GM12873 (cell line): Measurements from ENCODE around the gene CYBB.

Experiments used
- TF ChIP-seq, protein P1 (sequence below): IDR thresholded peaks from 2 replicates; pipeline ENCODE4 v1.5.1; 2012; ENCODE audit warnings: low read depth, mild to moderate bottlenecking, moderate library complexity, low read length, control low read depth; ENCODE audit not compliant: insufficient read depth; ENCODE audit errors: missing control alignments

CYBB gene

DNA sequence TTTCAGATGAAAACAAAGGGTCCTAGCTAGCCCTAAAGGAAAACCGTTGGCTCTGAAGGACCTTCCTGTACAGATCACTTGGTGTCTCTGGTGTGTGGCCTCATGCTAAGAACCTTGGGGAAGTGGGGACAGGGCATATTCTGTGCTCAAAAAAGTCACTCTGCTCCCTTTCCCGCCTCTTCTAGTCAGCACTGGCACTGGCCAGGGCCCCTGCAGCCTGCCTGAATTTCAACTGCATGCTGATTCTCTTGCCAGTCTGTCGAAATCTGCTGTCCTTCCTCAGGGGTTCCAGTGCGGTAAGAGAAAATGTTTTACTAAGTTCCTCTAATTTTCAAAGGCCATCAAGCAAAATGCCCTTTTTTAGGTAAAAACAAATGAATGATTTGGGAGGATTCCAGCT, 3.4 kb downstream of the CYBB start:
- TF ChIP-seq, protein P1, sequence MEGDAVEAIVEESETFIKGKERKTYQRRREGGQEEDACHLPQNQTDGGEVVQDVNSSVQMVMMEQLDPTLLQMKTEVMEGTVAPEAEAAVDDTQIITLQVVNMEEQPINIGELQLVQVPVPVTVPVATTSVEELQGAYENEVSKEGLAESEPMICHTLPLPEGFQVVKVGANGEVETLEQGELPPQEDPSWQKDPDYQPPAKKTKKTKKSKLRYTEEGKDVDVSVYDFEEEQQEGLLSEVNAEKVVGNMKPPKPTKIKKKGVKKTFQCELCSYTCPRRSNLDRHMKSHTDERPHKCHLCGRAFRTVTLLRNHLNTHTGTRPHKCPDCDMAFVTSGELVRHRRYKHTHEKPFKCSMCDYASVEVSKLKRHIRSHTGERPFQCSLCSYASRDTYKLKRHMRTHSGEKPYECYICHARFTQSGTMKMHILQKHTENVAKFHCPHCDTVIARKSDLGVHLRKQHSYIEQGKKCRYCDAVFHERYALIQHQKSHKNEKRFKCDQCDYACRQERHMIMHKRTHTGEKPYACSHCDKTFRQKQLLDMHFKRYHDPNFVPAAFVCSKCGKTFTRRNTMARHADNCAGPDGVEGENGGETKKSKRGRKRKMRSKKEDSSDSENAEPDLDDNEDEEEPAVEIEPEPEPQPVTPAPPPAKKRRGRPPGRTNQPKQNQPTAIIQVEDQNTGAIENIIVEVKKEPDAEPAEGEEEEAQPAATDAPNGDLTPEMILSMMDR = no peak

DNA sequence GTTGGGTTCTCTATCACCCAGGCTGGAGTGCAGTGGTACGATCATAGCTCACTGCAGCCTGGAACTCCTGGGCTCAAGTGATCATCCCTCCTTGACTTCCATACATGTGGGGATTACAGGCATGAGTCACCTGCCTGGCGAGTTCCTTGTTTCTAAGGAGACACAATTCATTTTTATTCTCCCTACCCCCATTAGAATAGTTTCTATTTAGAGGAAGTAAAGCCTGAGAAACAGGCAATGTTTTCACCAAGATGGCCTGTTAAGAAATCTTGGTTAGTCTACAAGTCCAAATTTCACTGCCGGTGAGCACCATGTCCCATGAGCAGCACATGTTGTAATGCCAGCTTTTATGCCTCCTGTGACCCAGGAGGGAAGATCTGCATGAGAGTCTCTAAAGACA, 5.7 kb downstream of the CYBB start:
- TF ChIP-seq, protein P1 = no peak

DNA sequence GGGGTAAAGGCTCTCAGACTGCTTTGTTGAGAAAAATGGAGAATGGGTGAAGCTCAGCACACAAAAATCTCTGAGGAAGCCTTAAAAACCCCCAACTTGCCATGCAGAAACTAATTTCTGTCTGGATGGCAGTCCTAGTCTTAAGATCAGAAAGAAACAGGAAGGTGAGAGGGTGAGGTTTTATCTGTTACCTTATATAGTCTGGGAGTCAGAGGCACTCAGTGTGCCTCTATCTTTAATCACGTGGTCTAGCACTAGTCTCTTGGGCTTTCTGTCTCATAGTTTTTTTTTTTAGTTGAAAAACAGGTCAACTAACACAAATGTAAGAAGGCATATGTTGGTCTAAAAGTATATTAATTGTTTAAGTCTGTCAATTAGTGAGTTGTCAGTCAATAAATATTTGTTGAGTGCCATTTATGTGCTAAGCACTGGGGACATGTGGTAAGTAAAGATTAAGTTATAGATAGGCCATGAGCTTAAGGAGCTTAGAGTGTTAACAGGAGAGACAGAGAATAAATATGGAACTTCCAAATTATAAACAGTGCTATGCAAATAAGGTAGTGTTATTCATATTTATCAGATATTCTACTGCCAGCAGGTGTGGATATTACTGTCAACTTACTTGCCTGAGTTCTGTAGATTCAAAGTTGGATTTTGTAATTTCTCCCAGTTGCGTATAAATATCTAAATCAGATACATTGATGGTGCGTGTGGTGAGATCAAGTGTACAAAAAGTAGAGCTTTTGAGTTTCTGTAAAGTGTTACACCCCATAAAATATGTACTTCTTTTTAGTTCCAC, 7.0 kb downstream of the CYBB start:
- TF ChIP-seq, protein P1 = no peak

DNA sequence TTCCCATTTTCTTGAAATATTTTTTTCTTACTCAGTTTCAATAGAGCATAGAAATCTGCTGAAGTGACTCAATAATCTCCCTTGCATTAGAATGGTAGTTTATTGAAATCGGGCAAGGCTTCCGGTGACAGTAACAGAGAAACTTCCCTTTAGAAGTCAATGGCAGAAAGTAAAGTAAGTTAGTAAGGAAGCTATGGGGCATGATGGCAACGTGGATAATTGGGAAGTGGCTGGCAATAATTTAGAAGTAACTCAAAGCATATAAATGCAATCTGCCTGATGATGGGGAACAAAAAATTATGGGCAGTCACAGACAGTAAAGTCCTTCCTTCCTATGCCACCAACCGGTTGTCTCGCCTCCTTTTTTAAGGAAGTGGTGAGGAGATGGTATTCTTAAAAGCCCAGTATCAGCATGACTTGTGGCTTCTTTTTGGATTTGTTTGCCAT, 7.6 kb downstream of the CYBB start:
- TF ChIP-seq, protein P1 = no peak

DNA sequence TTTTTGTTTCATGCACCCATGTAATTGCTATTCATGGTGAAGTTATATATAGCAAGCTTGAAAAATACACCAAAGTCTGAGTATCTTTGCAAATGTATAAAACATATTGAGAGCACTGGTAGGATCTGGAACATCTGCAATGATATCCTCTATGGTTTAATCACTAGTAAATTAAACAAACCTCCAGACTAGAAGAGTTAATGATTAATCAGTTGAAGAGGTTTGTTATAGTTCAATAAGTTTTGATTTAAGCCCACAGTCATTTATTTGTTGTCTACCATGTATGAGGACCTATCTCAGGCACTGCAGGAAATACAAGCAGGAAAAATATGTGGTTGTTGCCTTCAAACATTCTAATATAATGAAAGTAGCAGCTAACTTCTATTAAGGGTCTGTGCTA, 16.5 kb downstream of the CYBB start:
- TF ChIP-seq, protein P1 = no peak

DNA sequence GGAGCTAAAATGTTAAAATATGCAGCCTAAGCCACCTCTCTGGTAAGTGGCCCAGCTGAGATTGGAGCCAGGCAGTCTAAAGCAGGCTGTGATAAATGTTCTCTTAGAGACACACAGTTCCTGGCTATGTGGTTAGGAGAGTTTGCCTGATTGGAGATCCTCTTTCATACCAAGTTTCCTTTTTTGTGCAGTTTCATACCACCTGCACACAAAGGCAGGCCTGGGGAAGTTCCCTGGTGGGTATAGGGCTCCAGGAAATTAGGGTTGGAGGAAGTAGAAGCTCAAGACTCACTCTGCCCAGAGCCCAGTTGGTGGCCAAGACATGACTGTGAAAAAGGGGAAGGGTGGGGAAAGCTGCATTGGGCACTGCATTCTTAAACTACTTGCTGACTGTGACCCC, 16.9 kb downstream of the CYBB start:
- TF ChIP-seq, protein P1 = no peak

DNA sequence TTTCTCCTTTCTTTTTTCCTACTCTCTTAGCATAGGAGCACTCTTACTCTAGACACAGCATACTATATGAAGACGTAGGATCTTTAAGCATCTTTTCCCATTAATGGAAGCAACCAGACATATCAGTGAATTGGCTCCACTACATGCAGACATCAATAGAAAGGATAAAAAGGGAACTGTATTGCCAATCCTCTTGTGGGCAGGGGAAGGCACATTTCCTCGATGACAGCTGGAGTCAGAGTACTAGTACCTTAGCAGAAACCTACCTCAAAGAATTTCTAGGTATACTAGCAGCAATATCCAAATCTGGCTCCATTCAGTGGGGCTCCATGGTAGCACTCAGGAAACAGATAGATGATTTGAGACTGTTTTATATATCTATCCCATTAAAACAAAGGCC, 20.1 kb downstream of the CYBB start:
- TF ChIP-seq, protein P1 = no peak
